Smooth muscle cell (in vitro differentiated cells): Measurements from ENCODE around the gene TTLL5. TPM values are rescaled to one million over a fixed set of nuclear protein-coding genes. Genes with fewer than 3 reads are reported as not detected.

Source experiments
- DNase-seq: peaks from one replicate; lab custom pipeline; 2025; ENCODE audit not compliant: unreplicated experiment; lab: John Stamatoyannopoulos, UW
- H2AFZ ChIP-seq: fragments of 200-600 bp; sonication (generic); 2 replicates; pipeline ENCODE4 v1.6.0; 2016; ENCODE audit warnings: antibody characterized with exemption, low read depth, mild to moderate bottlenecking
- H3F3A ChIP-seq: fragments of 200-600 bp; sonication (generic); 2 replicates; pipeline ENCODE4 v1.6.0; 2017; ENCODE audit warnings: antibody characterized with exemption, low read depth
- H3K27ac ChIP-seq: fragments of 200-600 bp; sonication (generic); 2 replicates; pipeline ENCODE4 v1.5.1; 2016; ENCODE audit warnings: low read depth, mild to moderate bottlenecking
- H3K27me3 ChIP-seq: fragments of 200-600 bp; sonication (generic); 2 replicates; pipeline ENCODE4 v1.6.1; 2016; ENCODE audit warnings: low read depth, mild to moderate bottlenecking
- H3K36me3 ChIP-seq: fragments of 200-600 bp; sonication (generic); 2 replicates; pipeline ENCODE4 v1.5.1; 2016; ENCODE audit warnings: low read depth
- H3K4me1 ChIP-seq: fragments of 200-600 bp; sonication (generic); 2 replicates; pipeline ENCODE4 v1.5.1; 2016; ENCODE audit warnings: low read depth
- H3K4me2 ChIP-seq: fragments of 200-600 bp; sonication (generic); 2 replicates; pipeline ENCODE4 v1.6.0; 2016; ENCODE audit warnings: mild to moderate bottlenecking
- H3K4me3 ChIP-seq: fragments of 200-600 bp; sonication (generic); 2 replicates; pipeline ENCODE4 v1.5.1; 2016; ENCODE audit warnings: mild to moderate bottlenecking
- H3K79me2 ChIP-seq: fragments of 200-600 bp; sonication (generic); 2 replicates; pipeline ENCODE4 v1.6.0; 2016; ENCODE audit warnings: low read depth, mild to moderate bottlenecking
- H3K9ac ChIP-seq: fragments of 200-600 bp; sonication (generic); 2 replicates; pipeline ENCODE4 v1.6.0; 2016; ENCODE audit warnings: low read depth
- H3K9me3 ChIP-seq: fragments of 200-600 bp; sonication (generic); replicated peaks from 2 replicates; pipeline ENCODE4 v1.5.1; 2016; ENCODE audit warnings: low read depth
- H4K20me1 ChIP-seq: fragments of 200-600 bp; sonication (generic); 2 replicates; pipeline ENCODE4 v1.6.0; 2016; ENCODE audit warnings: low read depth
- WGBS: methylation state at CpG from one replicate; pipeline ENCODE4 v1.1.7; 2016; ENCODE audit warnings: low lambda C conversion rate; 5-methylcytosine and 5-hydroxymethylcytosine counted together
- polyA plus RNA-seq: library from polyadenylated mRNA; unstranded; fragments of >200 nt; fragmentation: Nextera tagmentation; extraction: Ambion mirVana; gene quantifications from 2 replicates; pipeline ENCODE4 v1.2.1, GENCODE V29; 2016
- total RNA-seq: library from RNA; depleted of rRNA; stranded (reverse); fragments of >200 nt; gene quantifications from 2 replicates; pipeline ENCODE4 v1.2.3, GENCODE V29; 2014
- TF ChIP-seq, protein P1 (sequence below): fragments of 200-600 bp; sonication (generic); IDR thresholded peaks from 2 replicates; pipeline ENCODE4 v1.5.1; 2017; ENCODE audit warnings: borderline replicate concordance, mild to moderate bottlenecking, antibody characterized with exemption; ENCODE audit not compliant: insufficient read depth, poor library complexity, severe bottlenecking

TTLL5 gene
- total and polyA plus RNA-seq, 2 experiments from 2014 or later = 12.6 to 38.0 TPM

DNA sequence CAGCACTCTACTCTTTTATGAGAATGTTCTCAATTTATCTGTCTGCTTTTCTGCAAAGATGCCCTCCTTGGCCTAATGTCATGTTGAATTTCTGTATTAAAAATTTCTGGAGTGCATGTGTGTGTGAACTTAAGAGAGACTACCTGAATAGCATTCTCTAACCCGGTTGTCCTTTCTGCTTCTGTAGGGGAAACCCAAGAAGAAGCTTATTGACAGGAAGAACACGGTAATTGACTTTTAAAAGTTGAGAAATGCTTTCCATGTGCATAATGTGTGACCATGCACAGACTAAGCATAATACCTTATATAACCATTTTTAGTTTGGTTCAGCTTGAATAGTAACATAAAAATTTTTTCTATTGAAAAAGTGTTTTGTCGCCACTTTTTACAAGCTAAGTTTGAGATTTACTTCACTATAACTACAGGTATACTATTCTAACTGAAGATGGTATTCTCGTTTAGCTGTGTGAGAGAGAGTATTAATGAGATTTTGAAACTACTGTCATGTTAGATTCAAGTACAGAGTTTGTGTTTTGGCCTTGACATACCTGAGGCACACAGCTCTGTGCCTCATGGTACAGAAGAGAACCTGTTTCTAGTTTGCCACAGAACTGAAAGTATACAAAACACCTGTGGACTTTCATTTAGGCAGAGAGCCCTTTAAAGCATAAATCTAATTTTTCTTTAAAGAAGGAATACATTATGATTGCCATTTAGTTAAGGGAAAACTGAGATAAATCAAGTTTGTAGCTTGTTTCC lies 96.8 kb downstream of the TTLL5 start:
- H3K4me3 ChIP-seq = no peak overlapping the region
- no peak overlapping the region for H3K4me2 ChIP-seq
- no peaks in the 10 kb centered on the region for H4K20me1 ChIP-seq
- H2AFZ ChIP-seq = no peak overlapping the region
- no peaks in the 10 kb centered on the region for H3K9me3 ChIP-seq
- H3K27me3 ChIP-seq = no peaks in the 10 kb centered on the region
- no peak for DNase-seq
- H3K27ac ChIP-seq = no peak overlapping the region
- H3K79me2 ChIP-seq = no peaks in the 10 kb centered on the region
- peaks cover 2% of the 10 kb centered on the region for H3K36me3 ChIP-seq
- TF ChIP-seq, protein P1, sequence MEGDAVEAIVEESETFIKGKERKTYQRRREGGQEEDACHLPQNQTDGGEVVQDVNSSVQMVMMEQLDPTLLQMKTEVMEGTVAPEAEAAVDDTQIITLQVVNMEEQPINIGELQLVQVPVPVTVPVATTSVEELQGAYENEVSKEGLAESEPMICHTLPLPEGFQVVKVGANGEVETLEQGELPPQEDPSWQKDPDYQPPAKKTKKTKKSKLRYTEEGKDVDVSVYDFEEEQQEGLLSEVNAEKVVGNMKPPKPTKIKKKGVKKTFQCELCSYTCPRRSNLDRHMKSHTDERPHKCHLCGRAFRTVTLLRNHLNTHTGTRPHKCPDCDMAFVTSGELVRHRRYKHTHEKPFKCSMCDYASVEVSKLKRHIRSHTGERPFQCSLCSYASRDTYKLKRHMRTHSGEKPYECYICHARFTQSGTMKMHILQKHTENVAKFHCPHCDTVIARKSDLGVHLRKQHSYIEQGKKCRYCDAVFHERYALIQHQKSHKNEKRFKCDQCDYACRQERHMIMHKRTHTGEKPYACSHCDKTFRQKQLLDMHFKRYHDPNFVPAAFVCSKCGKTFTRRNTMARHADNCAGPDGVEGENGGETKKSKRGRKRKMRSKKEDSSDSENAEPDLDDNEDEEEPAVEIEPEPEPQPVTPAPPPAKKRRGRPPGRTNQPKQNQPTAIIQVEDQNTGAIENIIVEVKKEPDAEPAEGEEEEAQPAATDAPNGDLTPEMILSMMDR = no peak
- H3K9ac ChIP-seq = no peak overlapping the region
- peaks cover 9% of the 10 kb centered on the region for H3F3A ChIP-seq
- H3K4me1 ChIP-seq = peaks cover 8% of the 10 kb centered on the region
- 94% methylated on average over 4 of the region's 4 CpGs for WGBS

DNA sequence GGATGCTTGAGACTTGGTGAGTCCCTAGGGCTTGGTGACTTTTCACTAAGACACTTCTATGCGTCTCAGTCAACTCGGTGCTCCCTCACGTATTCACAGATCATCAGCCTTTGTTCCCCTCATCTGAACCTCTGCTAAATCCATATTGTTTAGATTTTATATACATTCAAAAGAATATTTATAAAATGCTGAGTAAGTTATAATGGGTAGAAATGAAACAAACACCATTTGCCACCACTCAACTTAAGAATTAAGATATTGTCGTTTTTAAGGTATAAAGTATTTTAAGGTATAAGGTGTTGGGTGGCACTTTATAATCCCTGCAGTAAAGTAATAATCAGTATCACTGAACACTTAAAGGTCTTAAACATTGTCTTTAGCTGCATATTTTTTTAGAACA lies 103.0 kb downstream of the TTLL5 start:
- no peak overlapping the region for H3K4me2 ChIP-seq
- no peak overlapping the region for H3K4me3 ChIP-seq
- no peak overlapping the region for H2AFZ ChIP-seq
- WGBS = 97% methylated on average over 4 of the region's 4 CpGs
- no peaks in the 10 kb centered on the region for H3K36me3 ChIP-seq
- H3K4me1 ChIP-seq = no peaks in the 10 kb centered on the region
- no peaks in the 10 kb centered on the region for H3K79me2 ChIP-seq
- no peaks in the 10 kb centered on the region for H3F3A ChIP-seq
- TF ChIP-seq, protein P1 = no peak
- no peak overlapping the region for H3K9ac ChIP-seq
- no peaks in the 10 kb centered on the region for H3K9me3 ChIP-seq
- DNase-seq = no peak
- H4K20me1 ChIP-seq = no peaks in the 10 kb centered on the region
- H3K27me3 ChIP-seq = no peaks in the 10 kb centered on the region
- H3K27ac ChIP-seq = no peak overlapping the region

GRCh38 chr14:75769047-75769685 lies 108.1 kb downstream of the TTLL5 start:
- 83% methylated on average over 9 of the region's 9 CpGs for WGBS
- H3K9me3 ChIP-seq = no peaks in the 10 kb centered on the region
- H3K4me3 ChIP-seq = no peak overlapping the region
- no peaks in the 10 kb centered on the region for H3K36me3 ChIP-seq
- no peaks in the 10 kb centered on the region for H3K27me3 ChIP-seq
- TF ChIP-seq, protein P1 = no peak
- H3K4me2 ChIP-seq = no peak overlapping the region
- H3K79me2 ChIP-seq = no peaks in the 10 kb centered on the region
- H3K4me1 ChIP-seq = no peaks in the 10 kb centered on the region
- DNase-seq = no peak
- H3F3A ChIP-seq = no peaks in the 10 kb centered on the region
- H3K9ac ChIP-seq = no peak overlapping the region
- no peaks in the 10 kb centered on the region for H4K20me1 ChIP-seq
- no peak overlapping the region for H3K27ac ChIP-seq
- H2AFZ ChIP-seq = no peak overlapping the region

GRCh38 chr14:75770635-75771034 lies 109.6 kb downstream of the TTLL5 start:
- no peak overlapping the region for H3K27ac ChIP-seq
- no peaks in the 10 kb centered on the region for H4K20me1 ChIP-seq
- no peak overlapping the region for H3K4me3 ChIP-seq
- H3K4me2 ChIP-seq = no peak overlapping the region
- no peak for DNase-seq
- no peak overlapping the region for H2AFZ ChIP-seq
- H3K27me3 ChIP-seq = no peaks in the 10 kb centered on the region
- H3F3A ChIP-seq = no peaks in the 10 kb centered on the region
- H3K36me3 ChIP-seq = no peaks in the 10 kb centered on the region
- H3K79me2 ChIP-seq = no peaks in the 10 kb centered on the region
- no peak overlapping the region for H3K9ac ChIP-seq
- TF ChIP-seq, protein P1 = no peak
- no peaks in the 10 kb centered on the region for H3K4me1 ChIP-seq
- WGBS = 95% methylated on average over 2 of the region's 2 CpGs
- no peaks in the 10 kb centered on the region for H3K9me3 ChIP-seq
